GM12892 (cell line): Measurements from ENCODE around the gene TRIM66.

Experiments
- DNase-seq: peaks from one replicate; pipeline ENCODE4 v3.0.0; 2011; ENCODE audit not compliant: insufficient read length
- FAIRE-seq: peaks from 2 replicates; lab custom pipeline; 2011; peaks lifted over from hg19 to GRCh38; lab: Jason Lieb, UNC
- POLR2A ChIP-seq: IDR thresholded peaks from 2 replicates; pipeline ENCODE4 v1.6.1; 2011; ENCODE audit warnings: low read depth, low read length, control low read depth
- POLR2AphosphoS5 ChIP-seq: IDR thresholded peaks from 2 replicates; pipeline ENCODE4 v1.6.1; 2011; ENCODE audit warnings: low read depth, low read length, control low read depth
- TAF1 ChIP-seq: IDR thresholded peaks from 2 replicates; pipeline ENCODE4 v1.6.1; 2011; ENCODE audit warnings: low read depth, mild to moderate bottlenecking, control low read depth, low read length, borderline replicate concordance

Gene TRIM66

GRCh38 chr11:8665222-8665621 lies 17.2 kb downstream of the TRIM66 start:
- no peak for DNase-seq
- TF ChIP-seq POLR2AphosphoS5: no peak
- no peak for TF ChIP-seq POLR2A
- TF ChIP-seq TAF1: no peak
- no peak for FAIRE-seq

GRCh38 chr11:8661001-8661795 lies 21.3 kb downstream of the TRIM66 start:
- no peak for DNase-seq
- TF ChIP-seq TAF1 (no peak), POLR2AphosphoS5 (no peak), POLR2A (no peak)
- FAIRE-seq: no peak

- no peak for DNase-seq
- no peak for FAIRE-seq
- TF ChIP-seq POLR2AphosphoS5: no peak
- no peak for TF ChIP-seq TAF1
- TF ChIP-seq POLR2A: no peak
Observed at GRCh38 chr11:8658321-8659057, 24.0 kb downstream of the TRIM66 start.

GRCh38 chr11:8656291-8656690 lies 26.2 kb downstream of the TRIM66 start:
- FAIRE-seq (no peak), DNase-seq (no peak)
- TF ChIP-seq TAF1: no peak
- no peak for TF ChIP-seq POLR2AphosphoS5
- TF ChIP-seq POLR2A: no peak

- no peak for FAIRE-seq
Observed at GRCh38 chr11:8654503-8654902, 28.0 kb downstream of the TRIM66 start.

GRCh38 chr11:8652140-8652539 lies 30.3 kb downstream of the TRIM66 start:
- TF ChIP-seq POLR2AphosphoS5 (no peak), POLR2A (no peak), TAF1 (no peak)
- FAIRE-seq: no peak
- DNase-seq: no peak

More at GRCh38 chr11:8654503-8654902, 28.0 kb downstream of the TRIM66 start:
- no peak for TF ChIP-seq POLR2A
- no peak for TF ChIP-seq TAF1
- no peak for TF ChIP-seq POLR2AphosphoS5
- DNase-seq: no peak

GRCh38 chr11:8650401-8650990 lies 32.0 kb downstream of the TRIM66 start:
- FAIRE-seq: no peak
- TF ChIP-seq POLR2AphosphoS5 (no peak), TAF1 (no peak), POLR2A (no peak)
- no peak for DNase-seq

- TF ChIP-seq TAF1: no peak
- TF ChIP-seq POLR2AphosphoS5: no peak
- no peak for TF ChIP-seq POLR2A
- FAIRE-seq (no peak), DNase-seq (no peak)
Observed at GRCh38 chr11:8649361-8649760, 33.1 kb downstream of the TRIM66 start.

- no peak for TF ChIP-seq POLR2A
- no peak for TF ChIP-seq TAF1
- TF ChIP-seq POLR2AphosphoS5: no peak
- FAIRE-seq (no peak), DNase-seq (no peak)
Observed at GRCh38 chr11:8646873-8647272, 35.6 kb downstream of the TRIM66 start.

- FAIRE-seq: peak; percentile 67
- no peak for TF ChIP-seq TAF1
- TF ChIP-seq POLR2AphosphoS5: no peak
- no peak for TF ChIP-seq POLR2A
- no peak for DNase-seq
Observed at GRCh38 chr11:8642196-8642841, 40.1 kb downstream of the TRIM66 start.

GRCh38 chr11:8641332-8641731 lies 41.1 kb downstream of the TRIM66 start:
- no peak for FAIRE-seq
- no peak for DNase-seq
- no peak for TF ChIP-seq POLR2AphosphoS5
